GM13976 (cell line): ENCODE results near the gene TC2N.

Source experiments
- DNase-seq: peaks from one replicate; pipeline ENCODE4 v3.0.0; 2012; ENCODE audit warnings: low spot score
- in situ Hi-C: fragments of 300-500 bp; cut with MboI; formaldehyde crosslinking; loops from one replicate; pipeline ENCODE4 v1.12.0; 2022; ENCODE audit warnings: low sequenced_read_pairs, mixed read lengths, inconsistent platforms; ENCODE audit not compliant: unreplicated experiment
- TF ChIP-seq, protein P1 (sequence below): IDR thresholded peaks from 2 replicates; pipeline ENCODE4 v1.5.1; 2012; ENCODE audit warnings: borderline replicate concordance, mild to moderate bottlenecking; ENCODE audit not compliant: insufficient read depth; ENCODE audit errors: extremely low read depth, missing control alignments, control extremely low read depth

Gene TC2N

DNA sequence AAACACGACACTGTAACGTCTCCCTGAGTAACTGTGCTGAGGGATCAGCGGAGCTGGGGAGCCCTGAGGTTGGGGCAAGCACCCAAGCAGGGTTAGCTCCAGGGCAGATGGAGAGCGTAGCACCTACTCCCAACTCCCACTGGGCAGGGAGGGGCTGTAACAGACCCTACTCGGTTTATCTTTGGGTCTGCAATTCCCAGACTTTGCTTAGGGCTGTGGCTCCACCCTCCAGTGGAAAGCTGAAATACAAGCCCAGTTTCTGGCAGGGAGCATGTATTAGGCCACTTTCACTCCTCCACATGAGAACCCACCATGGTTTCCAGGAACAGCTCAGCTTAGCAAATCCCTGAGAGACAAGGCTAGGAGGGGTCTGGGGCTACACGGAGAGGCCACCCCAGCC is 17.3 kb upstream of the TC2N start:
- TF ChIP-seq, protein P1, sequence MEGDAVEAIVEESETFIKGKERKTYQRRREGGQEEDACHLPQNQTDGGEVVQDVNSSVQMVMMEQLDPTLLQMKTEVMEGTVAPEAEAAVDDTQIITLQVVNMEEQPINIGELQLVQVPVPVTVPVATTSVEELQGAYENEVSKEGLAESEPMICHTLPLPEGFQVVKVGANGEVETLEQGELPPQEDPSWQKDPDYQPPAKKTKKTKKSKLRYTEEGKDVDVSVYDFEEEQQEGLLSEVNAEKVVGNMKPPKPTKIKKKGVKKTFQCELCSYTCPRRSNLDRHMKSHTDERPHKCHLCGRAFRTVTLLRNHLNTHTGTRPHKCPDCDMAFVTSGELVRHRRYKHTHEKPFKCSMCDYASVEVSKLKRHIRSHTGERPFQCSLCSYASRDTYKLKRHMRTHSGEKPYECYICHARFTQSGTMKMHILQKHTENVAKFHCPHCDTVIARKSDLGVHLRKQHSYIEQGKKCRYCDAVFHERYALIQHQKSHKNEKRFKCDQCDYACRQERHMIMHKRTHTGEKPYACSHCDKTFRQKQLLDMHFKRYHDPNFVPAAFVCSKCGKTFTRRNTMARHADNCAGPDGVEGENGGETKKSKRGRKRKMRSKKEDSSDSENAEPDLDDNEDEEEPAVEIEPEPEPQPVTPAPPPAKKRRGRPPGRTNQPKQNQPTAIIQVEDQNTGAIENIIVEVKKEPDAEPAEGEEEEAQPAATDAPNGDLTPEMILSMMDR = no peak
- in situ Hi-C loops = no loop called here
- no peak for DNase-seq

DNA sequence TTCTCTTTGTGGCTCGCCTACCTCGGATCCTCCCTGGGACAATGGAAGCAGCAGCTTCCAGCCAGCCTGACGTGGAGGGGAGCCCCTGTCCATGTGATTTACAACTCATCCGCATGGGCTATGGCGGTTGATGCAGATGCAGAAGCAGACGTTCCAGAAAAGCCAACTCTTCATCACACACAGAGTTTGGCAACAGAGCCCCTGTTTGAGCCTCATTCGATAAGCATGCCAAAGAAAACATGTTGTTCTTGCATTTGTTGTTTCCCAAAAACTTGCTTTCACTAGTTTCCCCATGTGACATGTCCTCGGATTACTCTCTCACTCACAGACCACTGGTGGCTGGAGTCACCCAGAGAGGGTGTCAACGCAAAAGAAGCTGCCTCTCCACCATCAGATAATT is 16.4 kb upstream of the TC2N start:
- in situ Hi-C loops = no loop called here
- TF ChIP-seq, protein P1 = no peak
- DNase-seq = no peak

DNA sequence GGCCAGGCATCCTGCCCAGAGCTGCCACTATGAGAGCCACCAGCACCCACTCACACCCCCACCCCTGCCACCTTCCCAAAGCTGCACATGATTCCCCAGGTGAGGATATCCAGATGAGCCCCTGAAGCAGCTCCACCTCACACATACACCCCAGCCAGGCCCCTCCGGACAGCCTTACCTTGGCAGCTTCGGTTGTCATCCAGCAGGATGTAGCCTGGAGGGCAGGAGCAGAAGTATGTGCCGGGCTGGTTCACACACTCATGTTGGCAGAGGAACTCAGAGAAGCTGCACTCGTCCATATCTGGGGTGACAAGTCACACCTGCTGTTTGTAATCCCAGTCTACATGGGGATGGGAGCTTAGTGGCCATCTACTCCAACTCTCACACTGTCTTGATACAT is 15.4 kb upstream of the TC2N start:
- TF ChIP-seq, protein P1 = no peak
- in situ Hi-C loops = no loop called here
- no peak for DNase-seq

DNA sequence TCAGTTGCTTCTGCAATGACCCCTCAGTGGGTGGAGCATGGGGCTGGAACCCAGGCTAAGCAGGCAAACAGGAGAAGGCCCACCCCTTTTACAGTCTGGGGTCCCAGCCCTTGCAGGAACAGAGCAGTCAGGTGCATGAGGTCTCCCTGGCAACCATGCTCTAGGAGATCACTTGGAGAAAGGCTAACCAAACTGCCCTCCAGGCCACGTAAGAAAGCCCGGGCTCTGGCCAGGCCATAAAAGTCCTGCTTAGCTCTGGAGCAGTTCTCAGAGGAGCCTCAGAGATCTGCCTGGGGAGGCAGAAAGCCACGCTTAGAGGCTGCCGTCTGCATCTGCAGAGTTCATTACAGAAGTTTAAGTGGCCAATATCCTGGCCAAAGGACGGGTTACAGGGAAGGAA is 15.0 kb upstream of the TC2N start:
- TF ChIP-seq, protein P1 = no peak
- in situ Hi-C loops = no loop called here
- DNase-seq = no peak

DNA sequence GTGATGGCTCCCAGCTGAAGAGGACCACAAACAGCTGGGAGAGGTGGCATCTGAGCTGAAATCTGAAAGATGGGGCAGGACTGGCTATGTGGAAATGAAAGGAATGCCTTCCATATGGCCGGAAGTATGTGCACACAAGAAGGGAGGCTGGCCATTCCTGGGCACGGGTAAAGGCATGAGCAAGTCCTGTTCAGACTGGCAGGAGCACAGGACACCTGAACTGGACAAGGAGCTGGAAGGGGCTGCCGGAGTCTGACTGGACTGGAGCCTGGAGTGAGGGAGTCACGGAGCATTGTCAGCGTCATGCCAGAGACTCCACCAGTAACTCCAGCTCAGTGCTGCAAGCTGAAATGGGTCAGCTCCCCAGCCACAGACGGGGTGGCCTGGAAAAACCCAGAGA is 11.9 kb upstream of the TC2N start:
- in situ Hi-C loops = no loop called here
- no peak for DNase-seq
- TF ChIP-seq, protein P1 = no peak

DNA sequence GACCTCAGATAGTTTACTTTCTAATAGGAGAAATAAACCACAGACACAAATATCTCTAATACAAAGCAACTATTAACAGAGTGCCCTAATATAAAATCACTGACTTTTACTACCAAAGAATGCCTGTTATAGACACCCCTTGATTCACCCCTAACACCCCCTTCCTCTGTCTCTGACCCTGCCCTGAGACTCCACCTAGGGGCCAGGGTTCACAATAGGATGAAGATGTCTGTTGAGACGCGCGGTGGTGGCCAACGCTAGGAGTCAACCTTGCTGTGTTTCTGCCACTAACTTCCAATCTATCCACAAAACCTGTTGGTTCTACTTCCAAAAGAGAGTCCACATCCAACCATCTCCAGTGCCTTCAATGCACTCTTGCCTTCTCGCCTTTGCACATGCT is 10.9 kb upstream of the TC2N start:
- DNase-seq = no peak
- TF ChIP-seq, protein P1 = no peak
- in situ Hi-C loops = no loop called here

DNA sequence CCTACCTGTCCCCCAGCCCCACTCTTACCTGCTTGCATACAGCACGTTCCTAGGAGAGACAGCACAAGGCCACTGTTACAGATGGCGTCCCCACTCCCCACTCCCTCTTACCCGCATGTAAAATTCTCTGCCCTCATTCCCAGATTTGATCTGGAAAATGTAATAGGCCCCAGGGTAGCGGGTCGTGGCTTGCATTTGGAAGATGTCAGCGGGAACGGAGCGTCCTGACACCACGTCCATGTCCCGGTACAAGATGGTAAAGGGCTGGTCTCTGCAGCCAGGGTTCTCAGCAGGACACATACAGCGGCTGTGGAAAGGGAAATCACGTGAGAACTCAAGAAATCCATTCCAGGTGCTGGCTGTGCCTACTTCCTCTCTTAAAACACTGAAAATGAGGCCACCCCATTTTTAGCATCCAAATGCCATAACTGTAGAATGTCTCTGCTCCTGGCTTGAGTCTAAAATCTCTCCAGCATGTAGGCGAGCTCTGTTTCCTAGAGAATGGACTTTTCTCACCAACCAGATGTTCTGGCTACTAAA is 10.1 kb upstream of the TC2N start:
- TF ChIP-seq, protein P1 = no peak
- no peak for DNase-seq
- in situ Hi-C loops = no loop called here
